Measurements from ENCODE around the gene PSME1.
A peak's percentile ranks its signal among the peaks of the same experiment; 100 is the strongest.

PSME1 gene

GRCh38 chr14:24110523-24110922, 25.5 kb upstream of the PSME1 start:
- H3K4me2 ChIP-seq (ENCODE audit: low read depth, low read length, poor library complexity, severe bottlenecking) = no peak overlapping the region

GRCh38 chr14:24113379-24113800, 22.6 kb upstream of the PSME1 start:
- peaks cover 13% of the 10 kb centered on the region; the same call in 1 of the 2 replicates for H3K36me3 ChIP-seq (ENCODE audit: insufficient read depth, low read length)
- no peak for TF ChIP-seq EZH2phosphoT487 (IDR thresholded peaks at IDR 0.05; ENCODE audit: borderline replicate concordance)
- no peak for TF ChIP-seq CTCF (conservative IDR thresholded peaks at IDR 0.05; ENCODE audit: low read length)
- peaks cover 27% of the 10 kb centered on the region for H3K4me1 ChIP-seq (ENCODE audit: insufficient read depth, low read length, poor library complexity, severe bottlenecking)
- peaks cover 11% of the 10 kb centered on the region for H4K20me1 ChIP-seq (ENCODE audit: insufficient read depth, low read length, poor library complexity, severe bottlenecking)
- no peaks in the 10 kb centered on the region for H3K9me2 ChIP-seq (replicated peaks; ENCODE audit: low read depth, low read length)
- peak overlapping the region; percentile 89 for H2AFZ ChIP-seq (ENCODE audit: low read length)
- H3K4me2 ChIP-seq (ENCODE audit: low read depth, low read length, poor library complexity, severe bottlenecking) = peak overlapping the region; percentile 90
- H3K4me3 ChIP-seq (ENCODE audit: low read length, poor library complexity, severe bottlenecking) = peak overlapping the region; percentile 91
- H3K27me3 ChIP-seq (ENCODE audit: insufficient read depth, low read length, poor library complexity, severe bottlenecking) = no peaks in the 10 kb centered on the region
- no peaks in the 10 kb centered on the region for H3K9me3 ChIP-seq (ENCODE audit: insufficient read depth, low read depth, low read length)
- H3K9ac ChIP-seq (ENCODE audit: low read depth, low read length, poor library complexity, severe bottlenecking) = peak overlapping the region; percentile 91
- H3F3A ChIP-seq (ENCODE audit: low read depth) = peaks cover 6% of the 10 kb centered on the region; the same call in 1 of the 2 replicates
- peaks cover 29% of the 10 kb centered on the region for H3K79me2 ChIP-seq (ENCODE audit: insufficient read depth, low read length)

More at GRCh38 chr14:24110523-24110922, 25.5 kb upstream of the PSME1 start:
- peaks cover 8% of the 10 kb centered on the region for H3K79me2 ChIP-seq (ENCODE audit: insufficient read depth, low read length)
- peaks cover 6% of the 10 kb centered on the region; the same call in 1 of the 2 replicates for H3F3A ChIP-seq (ENCODE audit: low read depth)
- no peak for TF ChIP-seq CTCF (conservative IDR thresholded peaks at IDR 0.05; ENCODE audit: low read length)
- TF ChIP-seq EZH2phosphoT487 (IDR thresholded peaks at IDR 0.05; ENCODE audit: borderline replicate concordance) = no peak
- H3K9ac ChIP-seq (ENCODE audit: low read depth, low read length, poor library complexity, severe bottlenecking) = no peak overlapping the region
- H3K4me1 ChIP-seq (ENCODE audit: insufficient read depth, low read length, poor library complexity, severe bottlenecking) = peaks cover 12% of the 10 kb centered on the region
- no peak overlapping the region for H3K4me3 ChIP-seq (ENCODE audit: low read length, poor library complexity, severe bottlenecking)
- no peak overlapping the region for H2AFZ ChIP-seq (ENCODE audit: low read length)
- no peaks in the 10 kb centered on the region for H3K9me3 ChIP-seq (ENCODE audit: insufficient read depth, low read depth, low read length)
- no peaks in the 10 kb centered on the region for H3K36me3 ChIP-seq (ENCODE audit: insufficient read depth, low read length)
- H4K20me1 ChIP-seq (ENCODE audit: insufficient read depth, low read length, poor library complexity, severe bottlenecking) = peaks cover under 1% of the 10 kb centered on the region
- no peaks in the 10 kb centered on the region for H3K27me3 ChIP-seq (ENCODE audit: insufficient read depth, low read length, poor library complexity, severe bottlenecking)
- no peaks in the 10 kb centered on the region for H3K9me2 ChIP-seq (replicated peaks; ENCODE audit: low read depth, low read length)

GRCh38 chr14:24113801-24114531, 22.0 kb upstream of the PSME1 start:
- no peaks in the 10 kb centered on the region for H3K9me2 ChIP-seq (replicated peaks; ENCODE audit: low read depth, low read length)
- no peak for TF ChIP-seq CTCF (conservative IDR thresholded peaks at IDR 0.05; ENCODE audit: low read length)
- TF ChIP-seq EZH2phosphoT487 (IDR thresholded peaks at IDR 0.05; ENCODE audit: borderline replicate concordance) = no peak
- peak overlapping the region; percentile 89 for H2AFZ ChIP-seq (ENCODE audit: low read length)
- peaks cover 23% of the 10 kb centered on the region for H3K4me1 ChIP-seq (ENCODE audit: insufficient read depth, low read length, poor library complexity, severe bottlenecking)
- H3K27me3 ChIP-seq (ENCODE audit: insufficient read depth, low read length, poor library complexity, severe bottlenecking) = no peaks in the 10 kb centered on the region
- peaks cover 19% of the 10 kb centered on the region; the same call in 1 of the 2 replicates for H3K36me3 ChIP-seq (ENCODE audit: insufficient read depth, low read length)
- peak overlapping the region; percentile 91 for H3K4me3 ChIP-seq (ENCODE audit: low read length, poor library complexity, severe bottlenecking)
- peaks cover 11% of the 10 kb centered on the region for H4K20me1 ChIP-seq (ENCODE audit: insufficient read depth, low read length, poor library complexity, severe bottlenecking)
- H3F3A ChIP-seq (ENCODE audit: low read depth) = peaks cover 6% of the 10 kb centered on the region; the same call in 1 of the 2 replicates
- peak overlapping the region; percentile 91 for H3K9ac ChIP-seq (ENCODE audit: low read depth, low read length, poor library complexity, severe bottlenecking)
- H3K79me2 ChIP-seq (ENCODE audit: insufficient read depth, low read length) = peaks cover 29% of the 10 kb centered on the region
- no peaks in the 10 kb centered on the region for H3K9me3 ChIP-seq (ENCODE audit: insufficient read depth, low read depth, low read length)
- H3K4me2 ChIP-seq (ENCODE audit: low read depth, low read length, poor library complexity, severe bottlenecking) = peak overlapping the region; percentile 90

Data from Loucy (cell line).